Calu3 (cell line): ENCODE data around the gene RPL26. TPM values are rescaled to one million over a fixed set of nuclear protein-coding genes. Genes with fewer than 3 reads are reported as not detected.

Experiments used
- BruUV-seq: library from RNA; stranded (reverse); fragments of 400-500 nt; replicated peaks from 2 replicates; lab custom pipeline; 2021; lab: Mats Ljungman, UMichigan
- CTCF ChIA-PET: fragments of 300-600 bp; sonication (Branson Sonifier 250); formaldehyde crosslinking; loops from one replicate; lab custom pipeline; 2022; ENCODE audit warnings: antibody characterized with exemption; lab: Charles Lee
- DNase-seq: peaks from one replicate; pipeline ENCODE4 v3.0.0; 2022
- H3K27ac Mint-ChIP-seq: one replicate; pipeline ENCODE4 v1.8.0; 2022; ENCODE audit warnings: mixed read lengths; ENCODE audit not compliant: unreplicated experiment
- H3K27me3 Mint-ChIP-seq: one replicate; pipeline ENCODE4 v1.8.0; 2022; ENCODE audit warnings: mixed read lengths; ENCODE audit not compliant: unreplicated experiment
- H3K36me3 Mint-ChIP-seq: one replicate; pipeline ENCODE4 v1.8.0; 2022; ENCODE audit warnings: mild to moderate bottlenecking, moderate library complexity, mixed read lengths; ENCODE audit not compliant: insufficient read depth, unreplicated experiment
- H3K4me1 Mint-ChIP-seq: one replicate; pipeline ENCODE4 v1.8.0; 2022; ENCODE audit warnings: mild to moderate bottlenecking, low read depth, mixed read lengths; ENCODE audit not compliant: unreplicated experiment
- H3K4me3 Mint-ChIP-seq: one replicate; pipeline ENCODE4 v1.8.0; 2022; ENCODE audit warnings: mild to moderate bottlenecking, low read depth, moderate library complexity, mixed read lengths; ENCODE audit not compliant: unreplicated experiment
- H3K9me3 Mint-ChIP-seq: one replicate; pipeline ENCODE4 v1.8.0; 2022; ENCODE audit warnings: low read depth, mixed read lengths; ENCODE audit not compliant: unreplicated experiment
- CTCF ChIP-seq: fragments of 200-600 bp; IDR thresholded peaks from one replicate; pipeline ENCODE4 v1.8.0; 2022; ENCODE audit warnings: antibody characterized with exemption; ENCODE audit not compliant: unreplicated experiment
- intact Hi-C: fragments of 100-400 bp; cut with micrococcal nuclease; formaldehyde crosslinking; loops from one replicate; pipeline ENCODE4 v1.10.0; 2022; ENCODE audit not compliant: unreplicated experiment
- total RNA-seq: library from RNA; stranded (reverse); gene quantifications from 2 replicates; pipeline ENCODE4 v1.2.3, GENCODE V29; 2022

Gene RPL26
- total RNA-seq, 1 experiment from 2014 or later: 842 TPM

- no peak for TF ChIP-seq CTCF
- Mint-ChIP-seq H3K4me1 (no peaks in the 10 kb centered on the region), H3K27me3 (peaks cover 32% of the 10 kb centered on the region), H3K27ac (no peak overlapping the region), H3K9me3 (no peaks in the 10 kb centered on the region), H3K4me3 (no peak overlapping the region), H3K36me3 (no peaks in the 10 kb centered on the region)
- intact Hi-C loops: no loop called here
- CTCF ChIA-PET: no interaction called here
- no TSS peak for BruUV-seq
- DNase-seq: no peak
Observed at GRCh38 chr17:8333281-8333680, 49.7 kb downstream of the RPL26 start.

GRCh38 chr17:8332688-8333087 is 50.3 kb downstream of the RPL26 start:
- intact Hi-C loops: no loop called here
- Mint-ChIP-seq H3K4me3 (no peak overlapping the region), H3K9me3 (no peaks in the 10 kb centered on the region), H3K4me1 (no peaks in the 10 kb centered on the region), H3K27me3 (peaks cover 26% of the 10 kb centered on the region), H3K27ac (no peak overlapping the region), H3K36me3 (no peaks in the 10 kb centered on the region)
- BruUV-seq: no TSS peak
- CTCF ChIA-PET: no interaction called here
- DNase-seq: no peak
- no peak for TF ChIP-seq CTCF

GRCh38 chr17:8332128-8332527 is 50.9 kb downstream of the RPL26 start:
- BruUV-seq: no TSS peak
- intact Hi-C loops: no loop called here
- H3K36me3 Mint-ChIP-seq: no peaks in the 10 kb centered on the region
- H3K27me3 Mint-ChIP-seq: peaks cover 21% of the 10 kb centered on the region
- H3K4me3 Mint-ChIP-seq: no peak overlapping the region
- H3K4me1 Mint-ChIP-seq: no peaks in the 10 kb centered on the region
- H3K9me3 Mint-ChIP-seq: no peaks in the 10 kb centered on the region
- CTCF ChIA-PET: interaction anchor here (0.7 kb wide), 1 partner anchor 13 kb away, joined by 3 read pairs; no protein-coding TSS in a partner anchor
- H3K27ac Mint-ChIP-seq: no peak overlapping the region
- TF ChIP-seq CTCF: no peak
- DNase-seq: no peak

Other genes starting within 250 kb of the RPL26 start
- 16.1 and 17.0 TPM in 2 replicates for gene PER1, start 230.8 kb downstream of the RPL26 start, total RNA-seq
- 18.1 and 22.1 TPM in 2 replicates for gene VAMP2, start 220.2 kb downstream of the RPL26 start, total RNA-seq
- gene TMEM107, start 206.8 kb downstream of the RPL26 start, total RNA-seq: 12.2 and 13.5 TPM in 2 replicates
- 3.7 and 3.9 TPM in 2 replicates for gene BORCS6, start 193.0 kb downstream of the RPL26 start, total RNA-seq
- gene AURKB, start 172.6 kb downstream of the RPL26 start, total RNA-seq: 66.8 and 78.9 TPM in 2 replicates
- gene CTC1, start 135.1 kb downstream of the RPL26 start, total RNA-seq: 31.8 and 33.2 TPM in 2 replicates
- 62.3 and 66.8 TPM in 2 replicates for gene PFAS, start 133.9 kb downstream of the RPL26 start, total RNA-seq
- gene RANGRF, start 94.5 kb downstream of the RPL26 start, total RNA-seq: 11.1 and 15.6 TPM in 2 replicates
- 7.2 and 7.9 TPM in 2 replicates for gene SLC25A35, start 87.8 kb downstream of the RPL26 start, total RNA-seq
- gene ARHGEF15, start 73.0 kb downstream of the RPL26 start, total RNA-seq: not detected in 2 replicates
- gene ODF4, start 43.4 kb downstream of the RPL26 start, total RNA-seq: not detected in 2 replicates
- not detected in 2 replicates for gene RNF222, start 14.6 kb upstream of the RPL26 start, total RNA-seq
- gene NDEL1, start 52.7 kb upstream of the RPL26 start, total RNA-seq: 40.5 and 40.8 TPM in 2 replicates
- 31.2 and 37.0 TPM in 2 replicates for gene MYH10, start 247.5 kb upstream of the RPL26 start, total RNA-seq